Keratinocyte (primary cell): ENCODE measurements around the gene ASAP3. TPM values are rescaled to one million over a fixed set of nuclear protein-coding genes. Genes with fewer than 3 reads are reported as not detected.

Source experiments
- DNase-seq: peaks from one replicate; pipeline ENCODE4 v3.0.0-alpha.2; 2011; ENCODE audit warnings: low read depth, missing footprints, low spot score
- FAIRE-seq: peaks from 2 replicates; lab custom pipeline; 2011; peaks lifted over from hg19 to GRCh38; lab: Jason Lieb, UNC
- H2AFZ ChIP-seq: 2 replicates; pipeline ENCODE4 v1.6.0; 2012; ENCODE audit warnings: low read length, control low read depth, inconsistent platforms; ENCODE audit not compliant: control insufficient read depth
- H3K27ac ChIP-seq: 2 replicates; pipeline ENCODE4 v1.5.1; 2011; ENCODE audit warnings: low read length; ENCODE audit not compliant: control insufficient read depth, insufficient read depth
- H3K27me3 ChIP-seq: 3 replicates; pipeline ENCODE4 v1.6.0; 2011; ENCODE audit warnings: low read length; ENCODE audit not compliant: control insufficient read depth, insufficient read depth; ENCODE audit errors: extremely low read depth
- H3K36me3 ChIP-seq, 2 experiments: 2 replicates in 1 of 2; 3 replicates in 1 of 2; pipeline ENCODE4 v1.5.1; 2011; ENCODE audit warnings: low read length in 2 of 2, mild to moderate bottlenecking in 1 of 2; ENCODE audit not compliant: control insufficient read depth in 2 of 2, insufficient read depth in 2 of 2; ENCODE audit errors: extremely low read depth in 1 of 2
- H3K4me1 ChIP-seq: 3 replicates; pipeline ENCODE4 v1.5.1; 2011; ENCODE audit warnings: low read length; ENCODE audit not compliant: control insufficient read depth, insufficient read depth; ENCODE audit errors: extremely low read depth
- H3K4me2 ChIP-seq: 3 replicates; pipeline ENCODE4 v1.6.0; 2011; ENCODE audit warnings: low read depth, low read length; ENCODE audit not compliant: control insufficient read depth, insufficient read depth; ENCODE audit errors: extremely low read depth
- H3K4me3 ChIP-seq, 3 experiments: fragments of 200-600 bp in 1 of 3; sonication (generic) in 1 of 3; 2 replicates in 2 of 3; 3 replicates in 1 of 3; pipeline ENCODE4 v1.5.1; 2011 to 2016; ENCODE audit warnings: low read length in 3 of 3, mild to moderate bottlenecking in 3 of 3, control low read depth in 2 of 3, inconsistent platforms in 1 of 3, low read depth in 1 of 3, mixed read lengths in 1 of 3, mixed run types in 1 of 3, moderate library complexity in 1 of 3; ENCODE audit not compliant: control insufficient read depth in 2 of 3, insufficient read depth in 2 of 3; ENCODE audit errors: extremely low read depth in 1 of 3
- H3K79me2 ChIP-seq: 2 replicates; pipeline ENCODE4 v1.6.0; 2012; ENCODE audit warnings: low read length; ENCODE audit not compliant: control insufficient read depth, insufficient read depth
- H3K9ac ChIP-seq: 3 replicates; pipeline ENCODE4 v1.6.0; 2011; ENCODE audit warnings: low read length; ENCODE audit not compliant: control insufficient read depth, insufficient read depth; ENCODE audit errors: extremely low read depth
- H3K9me1 ChIP-seq: 3 replicates; pipeline ENCODE4 v1.6.0; 2011; ENCODE audit warnings: low read length; ENCODE audit not compliant: control insufficient read depth, insufficient read depth; ENCODE audit errors: extremely low read depth
- H3K9me3 ChIP-seq: 2 replicates; pipeline ENCODE4 v1.5.1; 2012; ENCODE audit warnings: low read depth, low read length; ENCODE audit not compliant: control insufficient read depth
- H4K20me1 ChIP-seq: 3 replicates; pipeline ENCODE4 v1.6.0; 2011; ENCODE audit warnings: low read length; ENCODE audit not compliant: control insufficient read depth, insufficient read depth; ENCODE audit errors: extremely low read depth
- CTCF ChIP-seq, 3 experiments: IDR thresholded peaks in 1 of 3; conservative IDR thresholded peaks in 1 of 3; optimal IDR thresholded peaks in 1 of 3; 2 replicates in 2 of 3; 3 replicates in 1 of 3; pipeline versions ENCODE3 to v1.5.1; 2011; ENCODE audit warnings: low read length in 3 of 3, mild to moderate bottlenecking in 3 of 3, moderate library complexity in 2 of 3, control low read depth in 1 of 3, inconsistent platforms in 1 of 3; ENCODE audit not compliant: insufficient read depth in 2 of 3; ENCODE audit errors: extremely low read depth in 1 of 3
- EZH2 ChIP-seq: IDR thresholded peaks from one replicate; pipeline ENCODE4 v1.6.1; 2012; ENCODE audit warnings: inconsistent platforms, mild to moderate bottlenecking, low read length, moderate library complexity
- dilution Hi-C: fragments of 300-500 bp; cut with MboI; formaldehyde crosslinking; loops from one replicate; pipeline ENCODE4 v1.7.0; 2020; ENCODE audit warnings: low sequenced_read_pairs; ENCODE audit not compliant: extremely low pct_ligation_motif_present
- polyA plus RNA-seq, 5 experiments: library from polyadenylated mRNA; depleted of rRNA in 3 of 5; stranded (reverse) in 3 of 5; stranded (forward) in 1 of 5; unstranded in 1 of 5; fragments of >200 nt; gene quantifications; 1 replicate in 1 of 5; 2 replicates in 3 of 5; 3 replicates in 1 of 5; pipeline versions ENCODE4 v1.2.1 to v1.2.3, GENCODE V29; 2011 to 2012; ENCODE audit warnings: missing spikeins in 2 of 5, low read depth in 1 of 5, low replicate concordance in 1 of 5

ASAP3 gene
- polyA plus RNA-seq, 1 donor (not counting 4 experiments of a cell fraction or from before 2014, with no cell fraction given), result 11.4 TPM

DNA sequence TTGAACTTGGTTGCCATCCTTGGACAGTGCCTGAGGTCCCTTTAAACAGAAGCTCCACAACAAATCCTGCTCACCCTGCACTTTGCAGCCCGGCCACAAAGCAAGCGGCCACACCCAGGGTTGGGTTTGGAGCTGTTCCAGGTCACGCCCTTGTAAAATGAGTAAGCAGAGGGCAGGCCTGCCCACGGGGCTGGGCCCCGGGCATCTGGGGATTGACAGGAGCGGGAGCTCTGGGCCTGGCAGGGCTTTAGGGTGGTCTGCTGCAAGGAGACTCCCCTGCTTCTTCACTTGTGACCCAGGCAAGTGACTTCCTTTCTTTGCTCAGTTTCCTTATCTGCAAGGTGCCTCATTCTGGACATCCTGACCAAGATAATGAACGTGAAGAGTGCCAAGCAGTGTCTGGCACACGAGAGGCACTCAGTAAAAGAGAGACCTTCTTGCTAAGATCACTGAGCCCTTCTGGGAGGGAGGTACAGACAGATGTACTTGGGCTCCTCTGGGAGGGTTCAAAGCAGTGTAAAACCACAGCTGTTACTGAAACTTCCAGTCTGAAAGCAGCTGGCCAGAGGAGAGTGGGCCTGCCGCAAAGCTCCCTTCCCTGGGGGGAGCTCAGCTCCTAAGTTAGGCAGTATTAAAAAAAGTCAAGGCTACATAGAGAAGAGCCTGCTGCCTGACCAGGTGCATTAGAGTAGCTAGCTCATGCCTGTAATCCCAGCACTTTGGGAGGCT is 44.4 kb upstream of the ASAP3 start:
- no peak overlapping the region for H3K9ac ChIP-seq
- TF ChIP-seq EZH2, result no peak
- FAIRE-seq (no peak), DNase-seq (no peak)
- peak overlapping the region; percentile 78 for H3K4me2 ChIP-seq
- H3K36me3 ChIP-seq, result no peaks in the 10 kb centered on the region
- H3K79me2 ChIP-seq, result no peaks in the 10 kb centered on the region
- no peaks in the 10 kb centered on the region for H3K9me3 ChIP-seq
- peaks cover 30% of the 10 kb centered on the region for H3K4me1 ChIP-seq
- peaks cover 2% of the 10 kb centered on the region for H3K9me1 ChIP-seq
- no peak overlapping the region for H3K27ac ChIP-seq
- H3K27me3 ChIP-seq, result peaks cover 15% of the 10 kb centered on the region
- peak overlapping the region; percentile 51 for H2AFZ ChIP-seq
- dilution Hi-C loops, result no loop called here
- no peaks in the 10 kb centered on the region for H4K20me1 ChIP-seq
- H3K4me3 ChIP-seq, result no peak overlapping the region

DNA sequence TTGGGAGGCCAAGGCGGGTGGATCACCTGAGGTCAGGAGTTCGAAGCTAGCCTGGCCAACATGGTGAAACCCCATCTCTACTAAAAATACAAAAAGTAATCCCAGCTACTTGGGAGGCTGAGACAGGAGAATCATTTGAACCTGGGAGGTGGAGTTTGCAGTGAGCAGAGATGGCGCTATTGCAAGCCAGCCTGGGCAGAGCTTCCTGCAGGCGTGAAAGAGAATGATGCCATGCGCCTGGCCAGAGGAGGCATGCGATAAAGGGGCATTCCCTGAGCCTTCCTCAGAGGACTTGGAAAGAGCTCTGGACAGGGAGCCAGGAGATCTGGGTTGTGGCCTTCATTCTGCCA is 43.9 kb upstream of the ASAP3 start:
- H3K9ac ChIP-seq, result no peak overlapping the region
- H3K27ac ChIP-seq, result no peak overlapping the region
- TF ChIP-seq CTCF (optimal IDR thresholded peaks at IDR 0.05 in 1 of 3, IDR thresholded peaks at IDR 0.05 in 1 of 3, conservative IDR thresholded peaks at IDR 0.05 in 1 of 3; ENCODE audit: extremely low read depth in 1 of 3, insufficient read depth in 2 of 3, low read length in 3 of 3) (peak in 2 of 3 experiments; percentile 24 to 37), EZH2 (no peak)
- H2AFZ ChIP-seq, result peak overlapping the region; percentile 51
- peaks cover 15% of the 10 kb centered on the region for H3K27me3 ChIP-seq
- no peaks in the 10 kb centered on the region for H3K36me3 ChIP-seq
- no peak for FAIRE-seq
- H3K9me1 ChIP-seq, result peaks cover 2% of the 10 kb centered on the region
- no peak for DNase-seq
- no peaks in the 10 kb centered on the region for H3K9me3 ChIP-seq
- dilution Hi-C loops, result no loop called here
- no peak overlapping the region for H3K4me3 ChIP-seq
- peaks cover 30% of the 10 kb centered on the region for H3K4me1 ChIP-seq
- no peaks in the 10 kb centered on the region for H4K20me1 ChIP-seq
- H3K4me2 ChIP-seq, result peak overlapping the region; percentile 78
- no peaks in the 10 kb centered on the region for H3K79me2 ChIP-seq

DNA sequence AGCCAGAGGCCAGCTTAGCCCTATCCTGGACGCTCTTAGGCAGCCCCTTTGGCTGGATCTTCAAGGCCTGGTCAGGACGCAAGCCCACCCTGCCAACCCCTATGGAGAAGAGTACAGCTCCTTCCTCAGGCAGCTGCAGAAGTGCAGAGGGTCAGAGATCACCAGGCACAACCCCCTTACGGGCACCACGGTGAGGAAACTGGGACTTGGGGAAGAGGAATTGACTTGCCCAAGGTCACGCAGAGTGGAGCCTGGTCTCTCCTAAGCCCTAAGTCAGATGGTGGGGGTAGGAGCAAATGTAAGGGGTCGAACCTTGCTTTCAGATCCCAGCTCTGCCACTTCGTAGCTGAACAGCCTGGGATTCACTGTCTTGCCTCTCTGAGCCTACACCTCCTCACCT is 43.4 kb upstream of the ASAP3 start:
- Histone ChIP-seq H3K27ac (no peak overlapping the region), H3K27me3 (peaks cover 15% of the 10 kb centered on the region), H3K4me2 (no peak overlapping the region), H3K4me1 (peaks cover 30% of the 10 kb centered on the region), H4K20me1 (no peaks in the 10 kb centered on the region), H3K9me3 (no peaks in the 10 kb centered on the region), H3K36me3 (no peaks in the 10 kb centered on the region), H3K79me2 (no peaks in the 10 kb centered on the region), H2AFZ (no peak overlapping the region), H3K9me1 (peaks cover 2% of the 10 kb centered on the region), H3K4me3 (no peak overlapping the region), H3K9ac (no peak overlapping the region)
- dilution Hi-C loops, result no loop called here
- no peak for FAIRE-seq
- DNase-seq, result no peak
- TF ChIP-seq CTCF (optimal IDR thresholded peaks at IDR 0.05 in 1 of 3, IDR thresholded peaks at IDR 0.05 in 1 of 3, conservative IDR thresholded peaks at IDR 0.05 in 1 of 3; ENCODE audit: extremely low read depth in 1 of 3, insufficient read depth in 2 of 3, low read length in 3 of 3), result no peak
- no peak for TF ChIP-seq EZH2
